NCI-H2227 (cell line): ENCODE results near the gene LAX1.

Experiments used
- DNase-seq: peaks from one replicate; lab custom pipeline; 2025; ENCODE audit not compliant: unreplicated experiment; lab: John Stamatoyannopoulos, UW

The LAX1 gene

GRCh38 chr1:203807196-203807595, 42.2 kb downstream of the LAX1 start:
- no peak for DNase-seq

GRCh38 chr1:203813581-203814341, 48.8 kb downstream of the LAX1 start:
- DNase-seq = no peak

- DNase-seq = no peak
These were observed 53.4 kb downstream of the LAX1 start for GRCh38 chr1:203818399-203818798.

GRCh38 chr1:203823306-203823705, 58.3 kb downstream of the LAX1 start:
- DNase-seq = no peak
